ENCODE measurements around the gene ATP2B3.

The ATP2B3 gene

GRCh38 chrX:153499876-153500275 lies 17.6 kb upstream of the ATP2B3 start:
- Histone ChIP-seq H3K27me3 (ENCODE audit: control insufficient read depth, insufficient read depth, low read length) (no peaks in the 10 kb centered on the region), H3K9ac (ENCODE audit: low read depth, low read length) (no peak overlapping the region)

GRCh38 chrX:153500676-153501280 lies 16.7 kb upstream of the ATP2B3 start:
- Histone ChIP-seq H3K4me1 (ENCODE audit: control insufficient read depth, insufficient read depth, low read length) (no peaks in the 10 kb centered on the region), H3K27me3 (ENCODE audit: control insufficient read depth, insufficient read depth, low read length) (no peaks in the 10 kb centered on the region), H3K4me2 (ENCODE audit: low read length) (no peak overlapping the region), H3K9ac (ENCODE audit: low read depth, low read length) (no peak overlapping the region), H3K36me3 (ENCODE audit: insufficient read depth, low read length) (no peaks in the 10 kb centered on the region), H3K4me3 (ENCODE audit: low read length) (no peak overlapping the region), H3K9me3 (replicated peaks; ENCODE audit: low read length) (no peaks in the 10 kb centered on the region)

More at GRCh38 chrX:153499876-153500275, 17.6 kb upstream of the ATP2B3 start:
- Histone ChIP-seq H3K9me3 (replicated peaks; ENCODE audit: low read length) (no peaks in the 10 kb centered on the region), H3K4me1 (ENCODE audit: control insufficient read depth, insufficient read depth, low read length) (peaks cover 6% of the 10 kb centered on the region), H3K36me3 (ENCODE audit: insufficient read depth, low read length) (no peaks in the 10 kb centered on the region), H3K4me3 (ENCODE audit: low read length) (no peak overlapping the region), H3K4me2 (ENCODE audit: low read length) (no peak overlapping the region)

GRCh38 chrX:153501530-153501929 lies 15.9 kb upstream of the ATP2B3 start:
- H3K4me3 ChIP-seq (ENCODE audit: low read length) = no peak overlapping the region
- H3K4me1 ChIP-seq (ENCODE audit: control insufficient read depth, insufficient read depth, low read length) = no peaks in the 10 kb centered on the region
- H3K9me3 ChIP-seq (replicated peaks; ENCODE audit: low read length) = no peaks in the 10 kb centered on the region
- H3K36me3 ChIP-seq (ENCODE audit: insufficient read depth, low read length) = no peaks in the 10 kb centered on the region
- H3K27me3 ChIP-seq (ENCODE audit: control insufficient read depth, insufficient read depth, low read length) = no peaks in the 10 kb centered on the region
- no peak overlapping the region for H3K4me2 ChIP-seq (ENCODE audit: low read length)
- no peak overlapping the region for H3K9ac ChIP-seq (ENCODE audit: low read depth, low read length)

GRCh38 chrX:153502131-153502530 lies 15.3 kb upstream of the ATP2B3 start:
- no peak overlapping the region for H3K9ac ChIP-seq (ENCODE audit: low read depth, low read length)
- H3K4me1 ChIP-seq (ENCODE audit: control insufficient read depth, insufficient read depth, low read length) = no peaks in the 10 kb centered on the region
- no peaks in the 10 kb centered on the region for H3K27me3 ChIP-seq (ENCODE audit: control insufficient read depth, insufficient read depth, low read length)
- no peaks in the 10 kb centered on the region for H3K36me3 ChIP-seq (ENCODE audit: insufficient read depth, low read length)
- no peaks in the 10 kb centered on the region for H3K9me3 ChIP-seq (replicated peaks; ENCODE audit: low read length)
- no peak overlapping the region for H3K4me3 ChIP-seq (ENCODE audit: low read length)
- H3K4me2 ChIP-seq (ENCODE audit: low read length) = no peak overlapping the region

- Histone ChIP-seq H3K36me3 (ENCODE audit: insufficient read depth, low read length) (no peaks in the 10 kb centered on the region), H3K4me2 (ENCODE audit: low read length) (no peak overlapping the region), H3K4me1 (ENCODE audit: control insufficient read depth, insufficient read depth, low read length) (no peaks in the 10 kb centered on the region), H3K9me3 (replicated peaks; ENCODE audit: low read length) (no peaks in the 10 kb centered on the region), H3K4me3 (ENCODE audit: low read length) (no peak overlapping the region), H3K27me3 (ENCODE audit: control insufficient read depth, insufficient read depth, low read length) (no peaks in the 10 kb centered on the region), H3K9ac (ENCODE audit: low read depth, low read length) (no peak overlapping the region)
These were observed 14.6 kb upstream of the ATP2B3 start for GRCh38 chrX:153502796-153503195.

GRCh38 chrX:153504445-153505016 lies 12.9 kb upstream of the ATP2B3 start:
- H3K36me3 ChIP-seq (ENCODE audit: insufficient read depth, low read length) = no peaks in the 10 kb centered on the region
- H3K4me1 ChIP-seq (ENCODE audit: control insufficient read depth, insufficient read depth, low read length) = no peaks in the 10 kb centered on the region
- no peak overlapping the region for H3K9ac ChIP-seq (ENCODE audit: low read depth, low read length)
- no peaks in the 10 kb centered on the region for H3K9me3 ChIP-seq (replicated peaks; ENCODE audit: low read length)
- no peaks in the 10 kb centered on the region for H3K27me3 ChIP-seq (ENCODE audit: control insufficient read depth, insufficient read depth, low read length)
- H3K4me2 ChIP-seq (ENCODE audit: low read length) = no peak overlapping the region
- H3K4me3 ChIP-seq (ENCODE audit: low read length) = no peak overlapping the region

GRCh38 chrX:153505361-153505760 lies 12.1 kb upstream of the ATP2B3 start:
- H3K27me3 ChIP-seq (ENCODE audit: control insufficient read depth, insufficient read depth, low read length) = no peaks in the 10 kb centered on the region
- H3K9ac ChIP-seq (ENCODE audit: low read depth, low read length) = no peak overlapping the region
- H3K4me3 ChIP-seq (ENCODE audit: low read length) = no peak overlapping the region
- no peaks in the 10 kb centered on the region for H3K36me3 ChIP-seq (ENCODE audit: insufficient read depth, low read length)
- no peak overlapping the region for H3K4me2 ChIP-seq (ENCODE audit: low read length)
- H3K9me3 ChIP-seq (replicated peaks; ENCODE audit: low read length) = no peaks in the 10 kb centered on the region
- no peaks in the 10 kb centered on the region for H3K4me1 ChIP-seq (ENCODE audit: control insufficient read depth, insufficient read depth, low read length)

GRCh38 chrX:153507484-153508178 lies 9.8 kb upstream of the ATP2B3 start:
- no peaks in the 10 kb centered on the region for H3K9me3 ChIP-seq (replicated peaks; ENCODE audit: low read length)
- no peaks in the 10 kb centered on the region for H3K4me1 ChIP-seq (ENCODE audit: control insufficient read depth, insufficient read depth, low read length)

GRCh38 chrX:153509592-153509991 lies 7.8 kb upstream of the ATP2B3 start:
- H3K4me1 ChIP-seq (ENCODE audit: control insufficient read depth, insufficient read depth, low read length) = no peaks in the 10 kb centered on the region
- no peak overlapping the region for H3K4me3 ChIP-seq (ENCODE audit: low read length)
- no peaks in the 10 kb centered on the region for H3K27me3 ChIP-seq (ENCODE audit: control insufficient read depth, insufficient read depth, low read length)
- no peaks in the 10 kb centered on the region for H3K36me3 ChIP-seq (ENCODE audit: insufficient read depth, low read length)
- H3K4me2 ChIP-seq (ENCODE audit: low read length) = no peak overlapping the region
- H3K9me3 ChIP-seq (replicated peaks; ENCODE audit: low read length) = no peaks in the 10 kb centered on the region
- no peak overlapping the region for H3K9ac ChIP-seq (ENCODE audit: low read depth, low read length)

More at GRCh38 chrX:153507484-153508178, 9.8 kb upstream of the ATP2B3 start:
- no peak overlapping the region for H3K9ac ChIP-seq (ENCODE audit: low read depth, low read length)
- no peaks in the 10 kb centered on the region for H3K27me3 ChIP-seq (ENCODE audit: control insufficient read depth, insufficient read depth, low read length)
- H3K36me3 ChIP-seq (ENCODE audit: insufficient read depth, low read length) = no peaks in the 10 kb centered on the region
- H3K4me3 ChIP-seq (ENCODE audit: low read length) = no peak overlapping the region
- no peak overlapping the region for H3K4me2 ChIP-seq (ENCODE audit: low read length)

GRCh38 chrX:153510383-153510782 lies 7.1 kb upstream of the ATP2B3 start:
- H3K27me3 ChIP-seq (ENCODE audit: control insufficient read depth, insufficient read depth, low read length) = no peaks in the 10 kb centered on the region
- H3K4me3 ChIP-seq (ENCODE audit: low read length) = no peak overlapping the region
- H3K9ac ChIP-seq (ENCODE audit: low read depth, low read length) = no peak overlapping the region
- H3K9me3 ChIP-seq (replicated peaks; ENCODE audit: low read length) = no peaks in the 10 kb centered on the region
- H3K36me3 ChIP-seq (ENCODE audit: insufficient read depth, low read length) = no peaks in the 10 kb centered on the region
- H3K4me2 ChIP-seq (ENCODE audit: low read length) = no peak overlapping the region
- H3K4me1 ChIP-seq (ENCODE audit: control insufficient read depth, insufficient read depth, low read length) = no peaks in the 10 kb centered on the region

GRCh38 chrX:153511784-153512500 lies 5.5 kb upstream of the ATP2B3 start:
- no peaks in the 10 kb centered on the region for H3K36me3 ChIP-seq (ENCODE audit: insufficient read depth, low read length)
- H3K9me3 ChIP-seq (replicated peaks; ENCODE audit: low read length) = no peaks in the 10 kb centered on the region
- no peak overlapping the region for H3K9ac ChIP-seq (ENCODE audit: low read depth, low read length)
- H3K4me3 ChIP-seq (ENCODE audit: low read length) = no peak overlapping the region
- H3K4me1 ChIP-seq (ENCODE audit: control insufficient read depth, insufficient read depth, low read length) = no peaks in the 10 kb centered on the region
- peaks cover 2% of the 10 kb centered on the region for H3K27me3 ChIP-seq (ENCODE audit: control insufficient read depth, insufficient read depth, low read length)
- H3K4me2 ChIP-seq (ENCODE audit: low read length) = no peak overlapping the region
